ENCODE results near the gene CABP2. TPM values are rescaled to one million over a fixed set of nuclear protein-coding genes. Genes with fewer than 3 reads are reported as not detected.
"Not testable (repeated sequence)": the region's sequence is repeated elsewhere in the genome, so short reads cannot be mapped to it uniquely, and the experiment has no call there.

CABP2 gene
- total RNA-seq, 1 experiment from 2014 or later, result not detected

DNA sequence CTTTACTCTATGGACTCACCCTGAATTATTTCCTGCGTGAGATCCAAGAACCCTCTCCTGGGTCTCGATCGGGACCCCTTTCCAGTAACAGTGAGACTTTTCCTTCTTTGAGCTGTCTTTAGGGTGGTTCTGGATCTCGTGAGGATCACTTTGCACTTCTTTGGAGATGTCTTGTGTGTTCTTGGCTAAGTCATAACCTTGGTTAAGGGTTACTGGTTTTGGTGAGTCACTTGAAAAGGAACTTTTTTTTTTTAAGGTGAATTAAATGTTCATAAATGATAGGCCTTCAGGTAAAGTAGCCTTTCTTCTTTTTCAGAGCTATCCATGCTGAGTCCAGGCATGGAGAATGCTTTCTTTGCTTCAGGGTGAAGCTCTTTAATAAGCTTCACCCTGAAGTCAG lies 41.0 kb upstream of the CABP2 start:
- no peak overlapping the region for H2BK120ac ChIP-seq (ENCODE audit: low read depth, low read length, poor library complexity, severe bottlenecking)
- H3K27me3 ChIP-seq (ENCODE audit: insufficient read depth, low read length), result no peaks in the 10 kb centered on the region
- H3K9ac ChIP-seq (ENCODE audit: extremely low read depth, insufficient read length, low read length), result no peak overlapping the region
- H2BK12ac ChIP-seq (ENCODE audit: insufficient read length, low read depth, low read length), result no peak overlapping the region
- no peak overlapping the region for H2AFZ ChIP-seq (ENCODE audit: low read length)
- H4K91ac ChIP-seq (ENCODE audit: insufficient read length, low read depth, low read length), result no peak overlapping the region
- no peak overlapping the region for H3K27ac ChIP-seq (ENCODE audit: insufficient read length, low read depth, low read length)
- no peak overlapping the region for H3T11ph ChIP-seq (ENCODE audit: low read length)
- no peak overlapping the region for H4K8ac ChIP-seq (replicated peaks; ENCODE audit: insufficient read length, low read depth, low read length)
- no peak overlapping the region for H2AK5ac ChIP-seq (ENCODE audit: insufficient read length, low read length)
- H3K27me3 Mint-ChIP-seq (ENCODE audit: low read depth), result peaks cover 1% of the 10 kb centered on the region
- DNase-seq, result no peak
- no peak overlapping the region for H3K18ac ChIP-seq (ENCODE audit: insufficient read length, low read depth, low read length)
- no peak overlapping the region for H3K4ac ChIP-seq (ENCODE audit: low read depth, low read length)
- H4K5ac ChIP-seq (ENCODE audit: insufficient read length, low read depth, low read length), result no peak overlapping the region
- no peak overlapping the region for H3K23ac ChIP-seq (ENCODE audit: insufficient read length, low read depth, low read length)
- no peak overlapping the region for H3K14ac ChIP-seq (ENCODE audit: insufficient read depth, low read length)
- no peaks in the 10 kb centered on the region for H3K9me3 ChIP-seq (ENCODE audit: control insufficient read depth, low read depth, low read length)
- H4K20me1 ChIP-seq (ENCODE audit: control insufficient read depth, insufficient read depth, insufficient read length), result no peaks in the 10 kb centered on the region
- H2BK15ac ChIP-seq (ENCODE audit: low read depth, low read length), result no peak overlapping the region
- no peaks in the 10 kb centered on the region for H3K79me2 ChIP-seq (ENCODE audit: insufficient read depth, low read length)
- H3K23me2 ChIP-seq (ENCODE audit: insufficient read length, low read depth, low read length, poor library complexity, severe bottlenecking), result no peaks in the 10 kb centered on the region
- peaks cover 15% of the 10 kb centered on the region in 2 experiments for H3K4me1 Mint-ChIP-seq
- no peak overlapping the region for H3K4me2 ChIP-seq (ENCODE audit: insufficient read depth, insufficient read length, low read length)
- H3K27ac Mint-ChIP-seq, result no peak overlapping the region
- H3K79me1 ChIP-seq (ENCODE audit: insufficient read depth, low read depth, low read length, poor library complexity, severe bottlenecking), result no peaks in the 10 kb centered on the region
- peaks cover 6% of the 10 kb centered on the region; the same call in 1 of the 2 replicates for H3K4me1 ChIP-seq (ENCODE audit: insufficient read depth, low read length)
- H2BK20ac ChIP-seq (ENCODE audit: low read depth, low read length, poor library complexity, severe bottlenecking), result no peak overlapping the region
- H3K9me3 Mint-ChIP-seq, result no peaks in the 10 kb centered on the region
- no peaks in the 10 kb centered on the region for H3K36me3 Mint-ChIP-seq (ENCODE audit: insufficient read depth in 1 of 3, low read depth in 3 of 3)
- H3K56ac ChIP-seq (ENCODE audit: insufficient read length, low read depth, low read length), result no peak overlapping the region
- no peak overlapping the region for H2BK5ac ChIP-seq (ENCODE audit: insufficient read length, low read length)
- no CpG with 5 or more reads among the region's 4 CpGs for whole genome bisulfite sequencing (ENCODE audit: extremely low coverage, insufficient read length, low lambda C conversion rate)
- H3K4me3 Mint-ChIP-seq, result no peak overlapping the region
- TF ChIP-seq, protein P1, sequence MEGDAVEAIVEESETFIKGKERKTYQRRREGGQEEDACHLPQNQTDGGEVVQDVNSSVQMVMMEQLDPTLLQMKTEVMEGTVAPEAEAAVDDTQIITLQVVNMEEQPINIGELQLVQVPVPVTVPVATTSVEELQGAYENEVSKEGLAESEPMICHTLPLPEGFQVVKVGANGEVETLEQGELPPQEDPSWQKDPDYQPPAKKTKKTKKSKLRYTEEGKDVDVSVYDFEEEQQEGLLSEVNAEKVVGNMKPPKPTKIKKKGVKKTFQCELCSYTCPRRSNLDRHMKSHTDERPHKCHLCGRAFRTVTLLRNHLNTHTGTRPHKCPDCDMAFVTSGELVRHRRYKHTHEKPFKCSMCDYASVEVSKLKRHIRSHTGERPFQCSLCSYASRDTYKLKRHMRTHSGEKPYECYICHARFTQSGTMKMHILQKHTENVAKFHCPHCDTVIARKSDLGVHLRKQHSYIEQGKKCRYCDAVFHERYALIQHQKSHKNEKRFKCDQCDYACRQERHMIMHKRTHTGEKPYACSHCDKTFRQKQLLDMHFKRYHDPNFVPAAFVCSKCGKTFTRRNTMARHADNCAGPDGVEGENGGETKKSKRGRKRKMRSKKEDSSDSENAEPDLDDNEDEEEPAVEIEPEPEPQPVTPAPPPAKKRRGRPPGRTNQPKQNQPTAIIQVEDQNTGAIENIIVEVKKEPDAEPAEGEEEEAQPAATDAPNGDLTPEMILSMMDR (conservative IDR thresholded peaks at IDR 0.05), result no peak

DNA sequence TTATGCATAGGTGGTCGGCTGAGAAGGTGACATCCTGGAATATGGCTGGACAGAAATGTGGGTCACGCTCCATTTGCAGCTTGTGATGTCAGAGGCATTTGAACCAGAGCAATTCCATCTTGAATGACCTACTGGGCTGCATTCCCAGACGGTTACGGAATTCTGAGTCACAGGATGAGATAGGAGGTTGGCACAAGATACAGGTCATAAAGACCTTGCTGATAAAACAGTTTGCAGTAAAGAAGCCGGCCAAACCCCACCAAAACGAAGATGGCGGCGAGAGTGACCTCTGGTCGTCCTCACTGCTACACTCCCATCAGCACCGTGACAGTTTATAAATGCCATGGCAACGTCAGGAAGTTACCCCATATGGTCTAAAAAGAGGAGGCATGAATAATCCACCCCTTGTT lies 40.5 kb upstream of the CABP2 start:
- H2BK5ac ChIP-seq (ENCODE audit: insufficient read length, low read length); H3K23me2 ChIP-seq (ENCODE audit: insufficient read length, low read depth, low read length, poor library complexity, severe bottlenecking); H4K5ac ChIP-seq (ENCODE audit: insufficient read length, low read depth, low read length); H3K23ac ChIP-seq (ENCODE audit: insufficient read length, low read depth, low read length); H3K27me3 ChIP-seq (ENCODE audit: insufficient read depth, low read length); H3T11ph ChIP-seq (ENCODE audit: low read length); H3K27ac ChIP-seq (ENCODE audit: insufficient read length, low read depth, low read length); H3K9me3 Mint-ChIP-seq; H3K9me3 ChIP-seq (ENCODE audit: control insufficient read depth, low read depth, low read length); H2BK20ac ChIP-seq (ENCODE audit: low read depth, low read length, poor library complexity, severe bottlenecking); DNase-seq; H2BK15ac ChIP-seq (ENCODE audit: low read depth, low read length); H3K36me3 Mint-ChIP-seq (ENCODE audit: insufficient read depth in 1 of 3, low read depth in 3 of 3); H2BK12ac ChIP-seq (ENCODE audit: insufficient read length, low read depth, low read length); H3K9ac ChIP-seq (ENCODE audit: extremely low read depth, insufficient read length, low read length); H3K4me1 ChIP-seq (ENCODE audit: insufficient read depth, low read length); H3K79me2 ChIP-seq (ENCODE audit: insufficient read depth, low read length); H3K4me2 ChIP-seq (ENCODE audit: insufficient read depth, insufficient read length, low read length); H4K20me1 ChIP-seq (ENCODE audit: control insufficient read depth, insufficient read depth, insufficient read length); H3K18ac ChIP-seq (ENCODE audit: insufficient read length, low read depth, low read length); H3K56ac ChIP-seq (ENCODE audit: insufficient read length, low read depth, low read length); H3K27me3 Mint-ChIP-seq (ENCODE audit: low read depth); H3K14ac ChIP-seq (ENCODE audit: insufficient read depth, low read length); H3K27ac Mint-ChIP-seq; H4K91ac ChIP-seq (ENCODE audit: insufficient read length, low read depth, low read length); H3K4ac ChIP-seq (ENCODE audit: low read depth, low read length); H2AK5ac ChIP-seq (ENCODE audit: insufficient read length, low read length); H4K8ac ChIP-seq (replicated peaks; ENCODE audit: insufficient read length, low read depth, low read length); H2BK120ac ChIP-seq (ENCODE audit: low read depth, low read length, poor library complexity, severe bottlenecking); H2AFZ ChIP-seq (ENCODE audit: low read length); H3K4me3 Mint-ChIP-seq; H3K79me1 ChIP-seq (ENCODE audit: insufficient read depth, low read depth, low read length, poor library complexity, severe bottlenecking): not testable (repeated sequence)
- no CpG with 5 or more reads among the region's 11 CpGs for WGBS (ENCODE audit: extremely low coverage, insufficient read length, low lambda C conversion rate)
- peaks cover 15% of the 10 kb centered on the region in 2 experiments for H3K4me1 Mint-ChIP-seq
